HG02759 (cell line): ENCODE data around the gene MAP3K6.

Source experiments
- ATAC-seq: cut with Tn5 transposase; IDR thresholded peaks from one replicate; pipeline ENCODE4 v1.9.1; 2021; ENCODE audit warnings: mild to moderate bottlenecking, moderate library complexity; ENCODE audit not compliant: unreplicated experiment

The MAP3K6 gene

GRCh38 chr1:27341525-27342252, 25.1 kb downstream of the MAP3K6 start, which contains the start of gene SYTL1:
Gene SYTL1 (plus strand): TSS chr1:27342022. CDS start chr1:27345335, 3,313 bp downstream.
- peak; percentile 71 for ATAC-seq

GRCh38 chr1:27339213-27339612, 27.5 kb downstream of the MAP3K6 start:
- ATAC-seq = no peak

GRCh38 chr1:27338751-27339150, 28.0 kb downstream of the MAP3K6 start:
- ATAC-seq = no peak

GRCh38 chr1:27336756-27337155, 30.0 kb downstream of the MAP3K6 start:
- ATAC-seq = no peak

- ATAC-seq = no peak
Measured at GRCh38 chr1:27335506-27336422, 31.0 kb downstream of the MAP3K6 start.

GRCh38 chr1:27333717-27334279, 33.0 kb downstream of the MAP3K6 start:
- no peak for ATAC-seq

- no peak for ATAC-seq
Measured at GRCh38 chr1:27332536-27333281, 34.1 kb downstream of the MAP3K6 start.

- ATAC-seq = no peak
Measured at GRCh38 chr1:27331922-27332321, 34.8 kb downstream of the MAP3K6 start.

GRCh38 chr1:27331426-27331825, 35.3 kb downstream of the MAP3K6 start:
- ATAC-seq = no peak

GRCh38 chr1:27330786-27331185, 36.0 kb downstream of the MAP3K6 start:
- ATAC-seq = no peak

GRCh38 chr1:27327964-27328363, 38.8 kb downstream of the MAP3K6 start:
- ATAC-seq = no peak

GRCh38 chr1:27325286-27325685, 41.5 kb downstream of the MAP3K6 start:
- ATAC-seq = no peak

GRCh38 chr1:27322569-27323240, 44.1 kb downstream of the MAP3K6 start:
- ATAC-seq = no peak

GRCh38 chr1:27321813-27322568, 44.8 kb downstream of the MAP3K6 start, which contains the start of gene TMEM222:
Gene TMEM222 (plus strand): TSS chr1:27322163. CDS start chr1:27322198, 35 bp downstream.
- peak; percentile 96 for ATAC-seq

GRCh38 chr1:27318596-27318995, 48.2 kb downstream of the MAP3K6 start:
- no peak for ATAC-seq

GRCh38 chr1:27318136-27318535, 48.6 kb downstream of the MAP3K6 start:
- ATAC-seq = no peak

- no peak for ATAC-seq
Measured at GRCh38 chr1:27316860-27317259, 49.9 kb downstream of the MAP3K6 start.

- no peak for ATAC-seq
Measured at GRCh38 chr1:27314737-27315136, 52.0 kb downstream of the MAP3K6 start.

- ATAC-seq = no peak
Measured at GRCh38 chr1:27314169-27314568, 52.6 kb downstream of the MAP3K6 start.
